Trophoblast cell (in vitro differentiated cells and primary cell): ENCODE measurements around the gene VPS16.
A peak's percentile ranks its signal among the peaks of the same experiment; 100 is the strongest.

Experiments
- DNase-seq, 2 donors: peaks; one replicate each; pipeline ENCODE4 v3.0.0-alpha.2; 2016
- H2AFZ ChIP-seq: 2 replicates; pipeline ENCODE4 v1.6.1; 2013; ENCODE audit warnings: low read length, moderate library complexity, mild to moderate bottlenecking; ENCODE audit not compliant: insufficient read depth, poor library complexity
- H2AK5ac ChIP-seq: 2 replicates; pipeline ENCODE4 v1.6.1; 2013; ENCODE audit warnings: mild to moderate bottlenecking, low read length
- H2BK120ac ChIP-seq: 2 replicates; pipeline ENCODE4 v1.6.1; 2013; ENCODE audit warnings: low read length, mild to moderate bottlenecking, moderate library complexity; ENCODE audit not compliant: insufficient read depth, poor library complexity
- H2BK12ac ChIP-seq: 2 replicates; pipeline ENCODE4 v1.6.1; 2013; ENCODE audit warnings: mild to moderate bottlenecking, low read length, moderate library complexity
- H2BK5ac ChIP-seq: 2 replicates; pipeline ENCODE4 v1.6.1; 2013; ENCODE audit warnings: low read length, low read depth, moderate library complexity, mild to moderate bottlenecking; ENCODE audit not compliant: poor library complexity
- H3K14ac ChIP-seq: 2 replicates; pipeline ENCODE4 v1.6.1; 2013; ENCODE audit warnings: mild to moderate bottlenecking, low read length
- H3K18ac ChIP-seq: 2 replicates; pipeline ENCODE4 v1.6.1; 2013; ENCODE audit warnings: mild to moderate bottlenecking, low read length
- H3K23ac ChIP-seq: 2 replicates; pipeline ENCODE4 v1.6.1; 2013; ENCODE audit warnings: low read length
- H3K27ac ChIP-seq: 2 replicates; pipeline ENCODE4 v1.5.1; 2013; ENCODE audit warnings: low read depth, mild to moderate bottlenecking, inconsistent platforms, low read length, moderate library complexity
- H3K27me3 ChIP-seq: 2 replicates; pipeline ENCODE4 v1.6.1; 2013; ENCODE audit warnings: inconsistent platforms, mild to moderate bottlenecking, low read length, moderate library complexity; ENCODE audit not compliant: insufficient read depth
- H3K36me3 ChIP-seq, 2 experiments: 1 replicate in 1 of 2; 2 replicates in 1 of 2; pipeline ENCODE4 v1.6.1; 2013; ENCODE audit warnings: low read length in 2 of 2, mild to moderate bottlenecking in 2 of 2, moderate library complexity in 1 of 2; ENCODE audit not compliant: insufficient read depth in 2 of 2, control insufficient read depth in 1 of 2
- H3K4ac ChIP-seq: 2 replicates; pipeline ENCODE4 v1.6.1; 2013; ENCODE audit warnings: low read depth, mild to moderate bottlenecking, low read length, moderate library complexity
- H3K4me1 ChIP-seq, 2 experiments: 1 replicate in 1 of 2; 2 replicates in 1 of 2; pipeline ENCODE4 v1.6.1; 2013; ENCODE audit warnings: low read length in 2 of 2, mild to moderate bottlenecking in 2 of 2, moderate library complexity in 1 of 2; ENCODE audit not compliant: insufficient read depth in 2 of 2, control insufficient read depth in 1 of 2
- H3K4me2 ChIP-seq: 2 replicates; pipeline ENCODE4 v1.6.1; 2013; ENCODE audit warnings: inconsistent platforms, mild to moderate bottlenecking, low read length, moderate library complexity
- H3K4me3 ChIP-seq: 2 replicates; pipeline ENCODE4 v1.5.1; 2013; ENCODE audit warnings: mild to moderate bottlenecking, low read depth, low read length, inconsistent platforms
- H3K79me1 ChIP-seq: one replicate; pipeline ENCODE4 v1.6.1; 2013; ENCODE audit warnings: low read length
- H3K79me2 ChIP-seq: 2 replicates; pipeline ENCODE4 v1.6.1; 2013; ENCODE audit warnings: low read length, mild to moderate bottlenecking; ENCODE audit not compliant: control insufficient read depth, insufficient read depth, poor library complexity
- H3K9ac ChIP-seq: 2 replicates; pipeline ENCODE4 v1.6.1; 2013; ENCODE audit warnings: mild to moderate bottlenecking, low read length
- H3K9me3 ChIP-seq: 2 replicates; pipeline ENCODE4 v1.6.1; 2013; ENCODE audit warnings: low read depth, mild to moderate bottlenecking, control low read depth, inconsistent platforms, low read length; ENCODE audit not compliant: insufficient read depth
- H4K12ac ChIP-seq: 2 replicates; pipeline ENCODE4 v1.6.1; 2013; ENCODE audit warnings: low read depth, mild to moderate bottlenecking, low read length, moderate library complexity
- H4K8ac ChIP-seq: 2 replicates; pipeline ENCODE4 v1.6.1; 2013; ENCODE audit warnings: low read depth, mild to moderate bottlenecking, low read length, moderate library complexity
- H4K91ac ChIP-seq: one replicate; pipeline ENCODE4 v1.6.1; 2013; ENCODE audit warnings: low read depth, mild to moderate bottlenecking, low read length, moderate library complexity

VPS16 gene

GRCh38 chr20:2914160-2914559 is 73.6 kb downstream of the VPS16 start:
- H4K8ac ChIP-seq: no peak overlapping the region
- H3K27ac ChIP-seq: no peak overlapping the region
- no peak overlapping the region for H3K4ac ChIP-seq
- H2BK12ac ChIP-seq: no peak overlapping the region
- H3K36me3 ChIP-seq: no peaks in the 10 kb centered on the region
- no peaks in the 10 kb centered on the region for H3K79me2 ChIP-seq
- H3K4me3 ChIP-seq: no peak overlapping the region
- no peak overlapping the region for H3K9ac ChIP-seq
- H2AK5ac ChIP-seq: no peak overlapping the region
- no peak overlapping the region for H3K23ac ChIP-seq
- no peaks in the 10 kb centered on the region for H3K27me3 ChIP-seq
- H3K18ac ChIP-seq: no peak overlapping the region
- no peak overlapping the region for H4K91ac ChIP-seq
- H3K4me1 ChIP-seq: no peaks in the 10 kb centered on the region
- peak in 1 of 2 donors; percentile 39 for DNase-seq
- no peak overlapping the region for H4K12ac ChIP-seq
- H3K14ac ChIP-seq: no peak overlapping the region
- no peaks in the 10 kb centered on the region for H3K79me1 ChIP-seq
- H3K9me3 ChIP-seq: no peaks in the 10 kb centered on the region
- H2BK5ac ChIP-seq: no peak overlapping the region
- H2BK120ac ChIP-seq: no peak overlapping the region
- H3K4me2 ChIP-seq: no peak overlapping the region
- no peak overlapping the region for H2AFZ ChIP-seq
